H1 (cell line): Measurements from ENCODE around the gene SPDEF. TPM values are rescaled to one million over a fixed set of nuclear protein-coding genes. Genes with fewer than 3 reads are reported as not detected.

Source experiments
- CTCF ChIA-PET: fragments of 300-600 bp; sonication (Branson Sonifier 250); formaldehyde crosslinking; loops from one replicate; lab custom pipeline; 2021; ENCODE audit not compliant: partially characterized antibody; lab: Charles Lee
- POLR2A ChIA-PET: fragments of 300-600 bp; sonication (Branson Sonifier 250); formaldehyde crosslinking; loops from one replicate; lab custom pipeline; 2021; ENCODE audit warnings: inconsistent platforms; ENCODE audit not compliant: partially characterized antibody; lab: Charles Lee
- DNase-seq, 2 experiments: peaks; one replicate each; pipeline versions ENCODE4 v3.0.0 to v3.0.0-alpha.2; 2010 to 2022; ENCODE audit warnings: low spot score in 2 of 2, low read depth in 1 of 2, mixed read lengths in 1 of 2
- FAIRE-seq: peaks from 2 replicates; lab custom pipeline; 2011; peaks lifted over from hg19 to GRCh38; lab: Jason Lieb, UNC
- H2AFZ ChIP-seq: 2 replicates; pipeline ENCODE4 v1.8.1; 2012; ENCODE audit warnings: low read length, inconsistent platforms
- H2AK5ac ChIP-seq: 2 replicates; pipeline ENCODE4 v1.6.1; 2013; ENCODE audit warnings: low read depth, low read length
- H2BK120ac ChIP-seq: replicated peaks from 2 replicates; pipeline ENCODE3; 2013; ENCODE audit warnings: low read depth, low read length, inconsistent platforms
- H2BK12ac ChIP-seq: 2 replicates; pipeline ENCODE4 v1.6.1; 2013; ENCODE audit warnings: low read depth, low read length
- H2BK15ac ChIP-seq: 2 replicates; pipeline ENCODE4 v1.6.1; 2013; ENCODE audit warnings: low read length
- H2BK20ac ChIP-seq: 2 replicates; pipeline ENCODE4 v1.6.1; 2013; ENCODE audit warnings: low read length
- H2BK5ac ChIP-seq: 2 replicates; pipeline ENCODE4 v1.6.1; 2013; ENCODE audit warnings: low read depth, low read length
- H3K14ac ChIP-seq: 2 replicates; pipeline ENCODE4 v1.6.1; 2013; ENCODE audit warnings: inconsistent platforms; ENCODE audit not compliant: insufficient read length
- H3K18ac ChIP-seq: 2 replicates; pipeline ENCODE4 v1.6.1; 2013; ENCODE audit warnings: low read length; ENCODE audit errors: extremely low read depth
- H3K23ac ChIP-seq: 2 replicates; pipeline ENCODE4 v1.6.1; 2013; ENCODE audit warnings: inconsistent platforms; ENCODE audit not compliant: insufficient read length
- H3K23me2 ChIP-seq: 2 replicates; pipeline ENCODE4 v1.6.1; 2013; ENCODE audit warnings: low read depth, low read length
- H3K27ac ChIP-seq: 2 replicates; pipeline ENCODE4 v1.6.1; 2011; ENCODE audit warnings: low read depth, low read length, inconsistent platforms
- H3K27me3 ChIP-seq, 4 experiments: replicated peaks in 1 of 4; 1 replicate in 1 of 4; 2 replicates in 3 of 4; pipeline versions ENCODE4 v1.6.1 to v1.8.1; 2011 to 2013; ENCODE audit warnings: low read length in 3 of 4, mild to moderate bottlenecking in 3 of 4, inconsistent platforms in 2 of 4, mixed read lengths in 2 of 4, moderate library complexity in 1 of 4; ENCODE audit not compliant: control insufficient read depth in 3 of 4, insufficient read depth in 3 of 4; ENCODE audit errors: extremely low read depth in 1 of 4
- H3K36me3 ChIP-seq, 4 experiments: 2 replicates each; pipeline versions ENCODE4 v1.6.1 to v1.8.1; 2011 to 2013; ENCODE audit warnings: mild to moderate bottlenecking in 4 of 4, low read length in 3 of 4, moderate library complexity in 2 of 4, control low read depth in 1 of 4, inconsistent platforms in 1 of 4; ENCODE audit not compliant: insufficient read depth in 4 of 4, control insufficient read depth in 2 of 4
- H3K4ac ChIP-seq: replicated peaks from 2 replicates; pipeline ENCODE3; 2013; ENCODE audit warnings: low read length, low read depth, mixed read lengths, inconsistent platforms; ENCODE audit not compliant: insufficient read length
- H3K4me1 ChIP-seq, 4 experiments: replicated peaks in 1 of 4; 1 replicate in 1 of 4; 2 replicates in 3 of 4; pipeline versions ENCODE4 v1.6.1 to v1.8.1; 2011 to 2013; ENCODE audit warnings: low read length in 3 of 4, inconsistent platforms in 2 of 4, mixed read lengths in 1 of 4; ENCODE audit not compliant: insufficient read depth in 4 of 4, control insufficient read depth in 3 of 4
- H3K4me2 ChIP-seq, 2 experiments: 2 replicates each; pipeline versions ENCODE4 v1.6.1 to v1.8.1; 2011 to 2013; ENCODE audit warnings: low read depth in 2 of 2, low read length in 2 of 2, control low read depth in 1 of 2, inconsistent platforms in 1 of 2, mild to moderate bottlenecking in 1 of 2; ENCODE audit not compliant: insufficient read depth in 1 of 2
- H3K4me3 ChIP-seq, 4 experiments: fragments of 200-600, 300-600 bp in 1 of 4; sonication (generic), shearing (Covaris generic), sonication (Bioruptor Twin) in 1 of 4; 2 replicates each; pipeline versions ENCODE4 v1.5.1 to v1.8.1; 2011 to 2016; ENCODE audit warnings: low read length in 4 of 4, low read depth in 3 of 4, control low read depth in 2 of 4, inconsistent platforms in 2 of 4, mild to moderate bottlenecking in 2 of 4, mixed read lengths in 1 of 4, moderate library complexity in 1 of 4; ENCODE audit not compliant: insufficient read depth in 2 of 4; ENCODE audit errors: extremely low read depth in 1 of 4
- H3K56ac ChIP-seq: replicated peaks from 2 replicates; pipeline ENCODE3; 2013; ENCODE audit warnings: low read depth, mild to moderate bottlenecking, mixed read lengths, low read length, inconsistent platforms; ENCODE audit not compliant: insufficient read length
- H3K79me1 ChIP-seq: 2 replicates; pipeline ENCODE4 v1.6.1; 2013; ENCODE audit warnings: low read depth, low read length, control low read depth
- H3K79me2 ChIP-seq, 2 experiments: 2 replicates each; pipeline versions ENCODE4 v1.6.1 to v1.8.1; 2012 to 2013; ENCODE audit warnings: low read length in 2 of 2, mild to moderate bottlenecking in 2 of 2, inconsistent platforms in 1 of 2; ENCODE audit not compliant: insufficient read depth in 2 of 2, control insufficient read depth in 1 of 2
- H3K9ac ChIP-seq, 4 experiments: replicated peaks in 1 of 4; 1 replicate in 1 of 4; 2 replicates in 3 of 4; pipeline versions ENCODE4 v1.6.1 to v1.8.1; 2011 to 2013; ENCODE audit warnings: low read depth in 3 of 4, low read length in 3 of 4, control low read depth in 2 of 4, mild to moderate bottlenecking in 2 of 4, moderate library complexity in 2 of 4, inconsistent platforms in 1 of 4; ENCODE audit errors: extremely low read depth in 1 of 4
- H3K9me3 ChIP-seq, 2 experiments: 2 replicates each; pipeline versions ENCODE4 v1.6.1 to v1.8.1; 2012 to 2013; ENCODE audit warnings: mild to moderate bottlenecking in 2 of 2, moderate library complexity in 2 of 2, control low read depth in 1 of 2, inconsistent platforms in 1 of 2, low read depth in 1 of 2, low read length in 1 of 2, mixed read lengths in 1 of 2; ENCODE audit not compliant: insufficient read depth in 2 of 2
- H4K20me1 ChIP-seq, 2 experiments: replicated peaks in 1 of 2; 2 replicates each; pipeline versions ENCODE3 to v1.8.1; 2011 to 2013; ENCODE audit warnings: inconsistent platforms in 2 of 2, low read length in 2 of 2, mild to moderate bottlenecking in 1 of 2; ENCODE audit not compliant: insufficient read depth in 2 of 2, control insufficient read depth in 1 of 2
- H4K5ac ChIP-seq: 2 replicates; pipeline ENCODE4 v1.6.1; 2013; ENCODE audit warnings: low read length, low read depth, mixed read lengths, inconsistent platforms; ENCODE audit not compliant: insufficient read length
- H4K8ac ChIP-seq: 2 replicates; pipeline ENCODE4 v1.8.0; 2013; ENCODE audit warnings: mild to moderate bottlenecking, moderate library complexity, low read length, inconsistent platforms; ENCODE audit not compliant: insufficient read depth; ENCODE audit errors: extremely low read depth
- H4K91ac ChIP-seq: replicated peaks from 2 replicates; pipeline ENCODE3; 2013; ENCODE audit warnings: low read length, mixed read lengths, inconsistent platforms; ENCODE audit not compliant: insufficient read length
- CBX5 ChIP-seq: fragments of 300-800, 300-1000 bp; sonication (generic); IDR thresholded peaks from 2 replicates; pipeline ENCODE4 v1.7.1; 2016; ENCODE audit warnings: antibody characterized with exemption, low read length, low read depth
- CBX8 ChIP-seq: fragments of 300-800, 300-1000 bp; sonication (generic); IDR thresholded peaks from 2 replicates; pipeline ENCODE4 v1.7.1; 2016; ENCODE audit warnings: low read depth, low read length, borderline replicate concordance
- FOSL1 ChIP-seq: IDR thresholded peaks from 2 replicates; pipeline ENCODE4 v1.6.1; 2011; ENCODE audit warnings: mild to moderate bottlenecking, low read depth, low read length, moderate library complexity; ENCODE audit not compliant: insufficient read depth
- GTF2F1 ChIP-seq: IDR thresholded peaks from 2 replicates; pipeline ENCODE4 v1.6.1; 2012; ENCODE audit warnings: low read depth, low read length, improper control_type of control experiment, borderline replicate concordance
- JUN ChIP-seq: IDR thresholded peaks from 2 replicates; pipeline ENCODE4 v1.6.1; 2011; ENCODE audit warnings: low read depth, mild to moderate bottlenecking, improper control_type of control experiment, low read length
- RAD21 ChIP-seq, 2 experiments: IDR thresholded peaks in 1 of 2; conservative IDR thresholded peaks in 1 of 2; 2 replicates each; pipeline ENCODE4 v1.6.1; 2011; ENCODE audit warnings: low read depth in 2 of 2, low read length in 2 of 2, improper control_type of control experiment in 1 of 2, inconsistent platforms in 1 of 2, mild to moderate bottlenecking in 1 of 2, moderate library complexity in 1 of 2
- RXRA ChIP-seq: IDR thresholded peaks from 2 replicates; pipeline ENCODE4 v1.6.1; 2011; ENCODE audit warnings: low read depth, mild to moderate bottlenecking, low read length, moderate library complexity; ENCODE audit not compliant: insufficient read depth
- WGBS, 2 experiments: shearing (Covaris generic) in 1 of 2; methylation state at CpG; one replicate each; pipeline versions ENCODE4 v1.1.6 to v1.1.7; 2013 to 2015; ENCODE audit warnings: low lambda C conversion rate in 2 of 2, mixed read lengths in 2 of 2, inconsistent platforms in 1 of 2, low coverage in 1 of 2, missing lambda C conversion rate in 1 of 2; ENCODE audit not compliant: insufficient replicate concordance in 2 of 2, insufficient coverage in 1 of 2, insufficient read length in 1 of 2; ENCODE audit errors: extremely low coverage in 1 of 2, missing lambda C conversion rate in 1 of 2; 5-methylcytosine and 5-hydroxymethylcytosine counted together
- polyA plus RNA-seq, 7 experiments: library from polyadenylated mRNA; depleted of rRNA in 3 of 7; stranded (reverse) in 5 of 7; unstranded in 2 of 7; fragments of >200 nt in 5 of 7; fragments of 200-250 nt in 2 of 7; gene quantifications; 1 replicate in 5 of 7; 2 replicates in 1 of 7; 4 replicates in 1 of 7; pipeline versions ENCODE4 v1.2.1 to v1.2.3, GENCODE V29; 2011 to 2013; ENCODE audit warnings: missing spikeins in 2 of 7, mixed read lengths in 2 of 7
- total RNA-seq: library from RNA; stranded (reverse); fragmentation: NEBNext Ultra II Directional; extraction: Animal tissue kit (Norgen Biotek cat#: 25700); gene quantifications from 2 replicates; pipeline ENCODE4 v1.2.1, GENCODE V29; 2021
- TF ChIP-seq, protein P1 (sequence below): IDR thresholded peaks from 2 replicates; pipeline ENCODE4 v1.6.1; 2012; ENCODE audit warnings: low read length, inconsistent platforms

The SPDEF gene
- total and polyA plus RNA-seq, 2 of the 8 experiments (the other 6 are each of a cell fraction or from before 2014, with no cell fraction given): 0.15 to 0.30 TPM

DNA sequence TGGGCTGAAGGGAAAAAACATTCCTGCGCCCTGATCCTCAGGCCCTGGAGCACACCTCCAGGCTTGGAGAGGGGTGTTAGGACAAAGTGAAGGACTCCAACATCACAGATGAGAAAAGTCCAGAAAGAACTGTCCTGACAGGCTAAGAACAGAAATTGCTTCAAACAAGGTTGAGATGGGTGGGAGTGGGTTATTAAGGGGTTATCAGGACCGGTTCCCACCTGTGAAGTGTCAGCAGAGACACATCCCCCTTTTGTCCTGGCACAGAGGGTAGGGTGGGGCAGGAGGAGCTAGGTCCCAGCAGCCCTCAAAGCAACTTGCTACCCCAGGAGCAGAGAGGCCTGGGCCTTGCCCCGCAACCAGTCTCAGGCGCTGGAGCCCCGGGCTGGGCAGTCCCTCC lies 3.5 kb downstream of the SPDEF start:
- Histone ChIP-seq H3K18ac (no peak overlapping the region), H3K56ac (no peak overlapping the region), H3K4me1 (peaks cover 0 to 4% (median 0%) of the 10 kb centered on the region in 4 experiments; a peak in 1 of 7 replicates), H2BK15ac (no peak overlapping the region), H4K20me1 (peaks cover 0 to 1% of the 10 kb centered on the region in 2 experiments), H3K27me3 (no peaks in the 10 kb centered on the region), H3K9me3 (no peaks in the 10 kb centered on the region), H4K5ac (no peak overlapping the region), H2AFZ (no peak overlapping the region), H3K23ac (no peak overlapping the region), H2BK5ac (no peak overlapping the region), H3K23me2 (no peaks in the 10 kb centered on the region), H3K27ac (no peak overlapping the region), H3K79me1 (no peaks in the 10 kb centered on the region), H4K8ac (no peak overlapping the region), H3K4me2 (no peak overlapping the region), H3K79me2 (no peaks in the 10 kb centered on the region), H2BK20ac (no peak overlapping the region), H3K4me3 (no peak overlapping the region), H3K4ac (no peak overlapping the region), H4K91ac (no peak overlapping the region), H3K14ac (no peak overlapping the region), H3K36me3 (no peaks in the 10 kb centered on the region), H2BK120ac (no peak overlapping the region), H2BK12ac (no peak overlapping the region), H3K9ac (no peak overlapping the region), H2AK5ac (no peak overlapping the region)
- FAIRE-seq: no peak
- DNase-seq: no peak
- WGBS, 2 experiments: 88% methylated on average over 5 of the region's 5 CpGs; no CpG with 5 or more reads in 1 of the 2 experiments
- POLR2A ChIA-PET: interaction anchor here (1.0 to 1.2 kb wide), 2 partner anchors 20 to 21 kb away, joined by 3 to 4 read pairs; no protein-coding TSS in a partner anchor
- CTCF ChIA-PET: interaction anchor here (0.9 to 1.1 kb wide), 4 partner anchors 29 to 94 kb away, joined by 3 to 5 read pairs (median 4); no protein-coding TSS in a partner anchor
- TF ChIP-seq CBX5 (no peak), JUN (no peak), RXRA (no peak), RAD21 (IDR thresholded peaks at IDR 0.05 in 1 of 2, conservative IDR thresholded peaks at IDR 0.05 in 1 of 2; ENCODE audit: low read depth in 2 of 2, low read length in 2 of 2) (no peak), GTF2F1 (no peak), CBX8 (no peak), FOSL1 (no peak)
- TF ChIP-seq, protein P1, sequence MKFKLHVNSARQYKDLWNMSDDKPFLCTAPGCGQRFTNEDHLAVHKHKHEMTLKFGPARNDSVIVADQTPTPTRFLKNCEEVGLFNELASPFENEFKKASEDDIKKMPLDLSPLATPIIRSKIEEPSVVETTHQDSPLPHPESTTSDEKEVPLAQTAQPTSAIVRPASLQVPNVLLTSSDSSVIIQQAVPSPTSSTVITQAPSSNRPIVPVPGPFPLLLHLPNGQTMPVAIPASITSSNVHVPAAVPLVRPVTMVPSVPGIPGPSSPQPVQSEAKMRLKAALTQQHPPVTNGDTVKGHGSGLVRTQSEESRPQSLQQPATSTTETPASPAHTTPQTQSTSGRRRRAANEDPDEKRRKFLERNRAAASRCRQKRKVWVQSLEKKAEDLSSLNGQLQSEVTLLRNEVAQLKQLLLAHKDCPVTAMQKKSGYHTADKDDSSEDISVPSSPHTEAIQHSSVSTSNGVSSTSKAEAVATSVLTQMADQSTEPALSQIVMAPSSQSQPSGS: no peak
